Esophagus muscularis mucosa (tissue), 4 donors: ENCODE results near the gene DSC3. TPM values are rescaled to one million over a fixed set of nuclear protein-coding genes. Genes with fewer than 3 reads are reported as not detected.

Source experiments
- DNase-seq: peaks from one replicate; pipeline ENCODE4 v3.0.0-alpha.2; 2017; ENCODE audit errors: extremely low spot score
- H3K27ac ChIP-seq, 4 donors: fragments of 200-600 bp; sonication (generic); replicated peaks in 1 of 4; 1 replicate in 3 of 4; 2 replicates in 1 of 4; pipeline ENCODE4 v1.5.1; 2016 to 2019; ENCODE audit warnings: mild to moderate bottlenecking in 1 of 4
- H3K27me3 ChIP-seq, 4 donors: fragments of 200-600 bp; sonication (generic); one replicate each; pipeline versions ENCODE4 v1.5.1 to v1.6.0; 2016 to 2019
- H3K36me3 ChIP-seq, 4 donors: fragments of 200-600 bp; sonication (generic); one replicate each; pipeline ENCODE4 v1.5.1; 2016 to 2019
- H3K4me1 ChIP-seq, 4 donors: fragments of 200-600 bp; sonication (generic); one replicate each; pipeline ENCODE4 v1.5.1; 2016 to 2019
- H3K4me3 ChIP-seq, 4 donors: fragments of 200-600 bp; sonication (generic); 1 replicate in 2 of 4; 2 replicates in 2 of 4; pipeline ENCODE4 v1.5.1; 2016 to 2019; ENCODE audit warnings: mild to moderate bottlenecking in 4 of 4, moderate library complexity in 1 of 4
- H3K9me3 ChIP-seq, 4 donors: fragments of 200-600 bp; sonication (generic); 1 replicate in 3 of 4; 2 replicates in 1 of 4; pipeline ENCODE4 v1.5.1; 2016 to 2019
- EP300 ChIP-seq: sonication (generic); formaldehyde crosslinking; IDR thresholded peaks from one replicate; pipeline ENCODE4 v1.6.1; 2017; ENCODE audit warnings: antibody characterized with exemption
- POLR2A ChIP-seq: fragments of 450-650 bp; IDR thresholded peaks from one replicate; pipeline ENCODE4 v1.6.1; 2017; ENCODE audit warnings: antibody characterized with exemption, moderate library complexity, mild to moderate bottlenecking, low read depth
- POLR2AphosphoS5 ChIP-seq, 2 donors: sonication (generic); formaldehyde crosslinking; IDR thresholded peaks; one replicate each; pipeline ENCODE4 v1.6.1; 2017; ENCODE audit warnings: antibody characterized with exemption in 2 of 2
- whole genome bisulfite sequencing: methylation state at CpG from one replicate; pipeline ENCODE4 v1.1.5; 2018; 5-methylcytosine and 5-hydroxymethylcytosine counted together
- intact Hi-C: fragments of 100-400 bp; cut with DNase I; formaldehyde crosslinking; loops from one replicate; pipeline ENCODE4 v1.15.1; 2023
- small RNA-seq, 3 donors: library from RNA; depleted of rRNA; stranded (forward); fragments of <200 nt; gene quantifications; one replicate each; pipeline ENCODE3, GENCODE V24; 2016
- total RNA-seq, 4 donors: library from RNA; depleted of rRNA; stranded (reverse); fragments of >200 nt; gene quantifications; one replicate each; pipeline versions ENCODE4 v1.1.0 to v1.2.1, GENCODE V29; 2016
- TF ChIP-seq, protein P1 (sequence below), 3 experiments: fragments of 200-600 bp in 2 of 3; fragments of 450-650 bp in 1 of 3; sonication (generic) in 2 of 3; IDR thresholded peaks; one replicate each; pipeline ENCODE4 v1.5.1; 2017 to 2019; ENCODE audit warnings: antibody characterized with exemption in 3 of 3, mild to moderate bottlenecking in 2 of 3, moderate library complexity in 1 of 3

The DSC3 gene
- total RNA-seq, 4 donors from 2014 or later: under 0.01 to 0.52 (median 0.23) TPM; not detected in 1

DNA sequence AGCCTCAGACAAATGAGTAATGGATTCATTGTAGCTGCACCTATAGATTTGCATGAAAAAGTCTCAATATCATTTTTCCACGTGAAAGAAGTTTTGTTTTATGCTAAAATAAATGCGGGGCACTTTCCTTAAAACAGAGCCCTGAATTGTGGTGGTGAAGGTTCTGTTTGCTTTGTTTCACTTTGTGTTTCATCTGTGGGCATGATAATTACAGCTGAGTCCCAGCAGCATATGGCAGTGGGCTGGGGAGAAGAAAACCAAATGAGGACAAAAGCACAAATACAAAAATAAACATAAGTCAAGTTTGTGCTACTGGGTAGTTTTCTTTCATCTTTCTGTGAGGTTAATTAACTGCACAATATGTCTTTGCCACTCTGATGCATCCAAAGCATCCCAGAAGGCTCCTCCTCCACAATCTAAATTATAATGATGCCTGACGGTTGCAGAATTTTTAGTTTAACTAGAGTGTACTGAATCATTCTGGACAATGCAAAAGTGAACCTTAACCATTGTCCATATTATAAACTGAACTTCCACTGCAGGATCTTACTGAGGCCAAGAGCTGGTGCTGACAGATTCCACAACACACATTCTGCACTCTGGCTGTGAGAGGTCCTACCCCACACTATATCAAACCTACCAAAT is 97.6 kb downstream of the DSC3 start:
- TF ChIP-seq POLR2A: no peak
- no peak for TF ChIP-seq EP300
- no peak for TF ChIP-seq POLR2AphosphoS5 (IDR thresholded peaks at IDR 0.05)
- TF ChIP-seq, protein P1, sequence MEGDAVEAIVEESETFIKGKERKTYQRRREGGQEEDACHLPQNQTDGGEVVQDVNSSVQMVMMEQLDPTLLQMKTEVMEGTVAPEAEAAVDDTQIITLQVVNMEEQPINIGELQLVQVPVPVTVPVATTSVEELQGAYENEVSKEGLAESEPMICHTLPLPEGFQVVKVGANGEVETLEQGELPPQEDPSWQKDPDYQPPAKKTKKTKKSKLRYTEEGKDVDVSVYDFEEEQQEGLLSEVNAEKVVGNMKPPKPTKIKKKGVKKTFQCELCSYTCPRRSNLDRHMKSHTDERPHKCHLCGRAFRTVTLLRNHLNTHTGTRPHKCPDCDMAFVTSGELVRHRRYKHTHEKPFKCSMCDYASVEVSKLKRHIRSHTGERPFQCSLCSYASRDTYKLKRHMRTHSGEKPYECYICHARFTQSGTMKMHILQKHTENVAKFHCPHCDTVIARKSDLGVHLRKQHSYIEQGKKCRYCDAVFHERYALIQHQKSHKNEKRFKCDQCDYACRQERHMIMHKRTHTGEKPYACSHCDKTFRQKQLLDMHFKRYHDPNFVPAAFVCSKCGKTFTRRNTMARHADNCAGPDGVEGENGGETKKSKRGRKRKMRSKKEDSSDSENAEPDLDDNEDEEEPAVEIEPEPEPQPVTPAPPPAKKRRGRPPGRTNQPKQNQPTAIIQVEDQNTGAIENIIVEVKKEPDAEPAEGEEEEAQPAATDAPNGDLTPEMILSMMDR (IDR thresholded peaks at IDR 0.05): no peak
- H3K4me3 ChIP-seq: no peak overlapping the region
- WGBS: 67% methylated on average over 3 of the region's 3 CpGs

DNA sequence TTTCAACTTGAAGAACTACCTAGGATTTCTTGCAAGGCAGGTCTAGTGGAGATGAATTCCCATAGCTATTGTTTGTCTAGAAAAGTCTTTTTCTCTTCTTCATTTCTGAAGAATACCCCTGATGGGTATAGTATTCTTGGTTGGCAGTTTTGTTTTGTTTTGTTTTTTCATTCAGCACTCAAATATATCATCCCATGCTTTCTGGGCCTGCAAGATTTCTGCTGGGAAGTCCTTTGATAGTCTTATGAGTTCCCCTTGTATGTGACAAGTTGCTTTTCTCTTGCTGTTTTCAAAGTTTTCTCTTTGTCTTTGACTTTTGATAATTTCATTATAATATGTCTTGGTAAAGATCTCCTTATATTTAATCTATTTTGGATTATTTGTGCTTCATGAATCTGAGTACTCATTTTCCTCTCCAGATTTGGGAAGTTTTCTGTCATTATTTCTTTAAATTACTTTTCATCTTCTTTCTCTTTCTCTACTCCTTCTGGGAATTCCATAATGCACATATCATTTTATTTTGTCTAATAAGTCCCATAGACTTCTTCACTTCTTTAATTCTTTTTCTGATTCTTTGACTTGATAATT is 101.5 kb downstream of the DSC3 start:
- peaks cover 0 to 25% (median 16%) of the 10 kb centered on the region in 4 donors for H3K9me3 ChIP-seq
- DNase-seq: no peak
- no peaks in the 10 kb centered on the region for H3K4me1 ChIP-seq
- H3K4me3 ChIP-seq: no peak overlapping the region
- H3K27ac ChIP-seq: no peak overlapping the region
- H3K36me3 ChIP-seq: no peaks in the 10 kb centered on the region
- no peak for TF ChIP-seq POLR2A
- TF ChIP-seq EP300: no peak
- TF ChIP-seq, protein P1 (IDR thresholded peaks at IDR 0.05): no peak
- no peak for TF ChIP-seq POLR2AphosphoS5 (IDR thresholded peaks at IDR 0.05)
- no peaks in the 10 kb centered on the region for H3K27me3 ChIP-seq
- intact Hi-C loops: no loop called here

More for the DNA sequence above, 97.6 kb downstream of the DSC3 start:
- Histone ChIP-seq H3K27me3 (no peaks in the 10 kb centered on the region), H3K4me1 (no peaks in the 10 kb centered on the region), H3K9me3 (peaks cover 0 to 24% (median 16%) of the 10 kb centered on the region in 4 donors), H3K27ac (no peak overlapping the region), H3K36me3 (no peaks in the 10 kb centered on the region)
- no peak for DNase-seq
- intact Hi-C loops: no loop called here

Small RNAs within 50 kb of the gene (small RNA-seq; reads per million reads assigned to genes)
- 0 reads per million in 3 donors for gene RNU6-857P

Other genes starting within 250 kb of the DSC3 start
- 1 to 10 TPM; 1.9 to 4.6 (median 2.1) TPM for gene DSC2, start 59.7 kb upstream of the DSC3 start, total RNA-seq
- gene DSC1, start 120.1 kb upstream of the DSC3 start, total RNA-seq: not detected